GM19099 (cell line): ENCODE measurements around the gene SYNJ1.
A peak's percentile ranks its signal among the peaks of the same experiment; 100 is the strongest.

Experiments
- POLR2A ChIP-seq: IDR thresholded peaks from 3 replicates; pipeline ENCODE4 v1.6.1; 2011; ENCODE audit warnings: low read depth; ENCODE audit not compliant: insufficient read length; ENCODE audit errors: extremely low read depth

The SYNJ1 gene

GRCh38 chr21:32727687-32728455 is at the start of gene SYNJ1:
TSS of gene SYNJ1 (minus strand) at chr21:32728013. CDS start at chr21:32726895, 1,118 bp downstream.
- TF ChIP-seq POLR2A: peak; percentile 79

- TF ChIP-seq POLR2A: no peak
Measured at GRCh38 chr21:32777269-32777668, 49.5 kb upstream of the SYNJ1 start.

GRCh38 chr21:32776743-32777142 is 48.9 kb upstream of the SYNJ1 start:
- no peak for TF ChIP-seq POLR2A

- no peak for TF ChIP-seq POLR2A
Measured at GRCh38 chr21:32772281-32773047, 44.7 kb upstream of the SYNJ1 start.

- TF ChIP-seq POLR2A: no peak
Measured at GRCh38 chr21:32770871-32771523, 43.2 kb upstream of the SYNJ1 start.

GRCh38 chr21:32768530-32768929 is 40.7 kb upstream of the SYNJ1 start:
- TF ChIP-seq POLR2A: no peak

GRCh38 chr21:32765058-32765457 is 37.2 kb upstream of the SYNJ1 start:
- no peak for TF ChIP-seq POLR2A

- TF ChIP-seq POLR2A: no peak
Measured at GRCh38 chr21:32764186-32764585, 36.4 kb upstream of the SYNJ1 start.

- TF ChIP-seq POLR2A: no peak
Measured at GRCh38 chr21:32757804-32758203, 30.0 kb upstream of the SYNJ1 start.

- TF ChIP-seq POLR2A: no peak
Measured at GRCh38 chr21:32756096-32756495, 28.3 kb upstream of the SYNJ1 start.

GRCh38 chr21:32753818-32754585 is 26.2 kb upstream of the SYNJ1 start:
- no peak for TF ChIP-seq POLR2A

- TF ChIP-seq POLR2A: no peak
Measured at GRCh38 chr21:32750405-32750804, 22.6 kb upstream of the SYNJ1 start.

GRCh38 chr21:32749662-32750061 is 21.8 kb upstream of the SYNJ1 start:
- no peak for TF ChIP-seq POLR2A

- TF ChIP-seq POLR2A: no peak
Measured at GRCh38 chr21:32748529-32748928, 20.7 kb upstream of the SYNJ1 start.

- TF ChIP-seq POLR2A: no peak
Measured at GRCh38 chr21:32747396-32747795, 19.6 kb upstream of the SYNJ1 start.

- TF ChIP-seq POLR2A: no peak
Measured at GRCh38 chr21:32742396-32742795, 14.6 kb upstream of the SYNJ1 start.

GRCh38 chr21:32741336-32741735 is 13.5 kb upstream of the SYNJ1 start:
- no peak for TF ChIP-seq POLR2A
